H9 (cell line): Measurements from ENCODE around the gene MYO1C. TPM values are rescaled to one million over a fixed set of nuclear protein-coding genes. Genes with fewer than 3 reads are reported as not detected.
A peak's percentile ranks its signal among the peaks of the same experiment; 100 is the strongest.

Experiments
- DNase-seq: peaks from one replicate; pipeline ENCODE4 v3.0.0-alpha.2; 2017
- H2AFZ ChIP-seq: one replicate; pipeline ENCODE4 v1.6.1; 2013; ENCODE audit warnings: mild to moderate bottlenecking, low read length, control low read depth, moderate library complexity
- H2AK5ac ChIP-seq: 2 replicates; pipeline ENCODE4 v1.6.1; 2013; ENCODE audit warnings: low read length, control low read depth, mixed read lengths; ENCODE audit not compliant: insufficient read length
- H2BK120ac ChIP-seq: one replicate; pipeline ENCODE4 v1.6.1; 2013; ENCODE audit warnings: low read depth, mild to moderate bottlenecking, low read length, control low read depth, inconsistent platforms; ENCODE audit not compliant: poor library complexity, severe bottlenecking
- H2BK12ac ChIP-seq: 2 replicates; pipeline ENCODE4 v1.6.1; 2013; ENCODE audit warnings: low read length, control low read depth, mixed read lengths, low read depth; ENCODE audit not compliant: insufficient read length
- H2BK15ac ChIP-seq: 2 replicates; pipeline ENCODE4 v1.6.1; 2013; ENCODE audit warnings: low read depth, low read length, control low read depth
- H2BK20ac ChIP-seq: one replicate; pipeline ENCODE4 v1.6.1; 2013; ENCODE audit warnings: low read depth, mild to moderate bottlenecking, low read length, control low read depth, inconsistent platforms; ENCODE audit not compliant: poor library complexity, severe bottlenecking
- H2BK5ac ChIP-seq: 2 replicates; pipeline ENCODE4 v1.6.1; 2013; ENCODE audit warnings: low read length, control low read depth, mixed read lengths; ENCODE audit not compliant: insufficient read length
- H3K14ac ChIP-seq: 2 replicates; pipeline ENCODE4 v1.6.1; 2013; ENCODE audit warnings: low read length, control low read depth; ENCODE audit not compliant: insufficient read depth
- H3K18ac ChIP-seq: 2 replicates; pipeline ENCODE4 v1.6.1; 2013; ENCODE audit warnings: low read depth, mild to moderate bottlenecking, mixed read lengths, low read length, control low read depth; ENCODE audit not compliant: insufficient read length
- H3K23ac ChIP-seq: 2 replicates; pipeline ENCODE4 v1.6.1; 2013; ENCODE audit warnings: low read length, control low read depth, mixed read lengths, low read depth; ENCODE audit not compliant: insufficient read length
- H3K23me2 ChIP-seq: 2 replicates; pipeline ENCODE4 v1.6.1; 2013; ENCODE audit warnings: low read depth, mild to moderate bottlenecking, mixed read lengths, low read length, control low read depth; ENCODE audit not compliant: insufficient read length, poor library complexity, severe bottlenecking
- H3K27ac ChIP-seq: 2 replicates; pipeline ENCODE4 v1.5.1; 2013; ENCODE audit warnings: low read length, control low read depth, mixed read lengths, low read depth; ENCODE audit not compliant: insufficient read length
- H3K27me3 ChIP-seq: 2 replicates; pipeline ENCODE4 v1.6.1; 2013; ENCODE audit warnings: low read length, control low read depth, inconsistent platforms; ENCODE audit not compliant: insufficient read depth
- H3K4ac ChIP-seq: 2 replicates; pipeline ENCODE4 v1.6.1; 2013; ENCODE audit warnings: low read depth, mild to moderate bottlenecking, control low read depth, inconsistent platforms, low read length, moderate library complexity
- H3K4me1 ChIP-seq: 2 replicates; pipeline ENCODE4 v1.6.1; 2013; ENCODE audit warnings: low read length, control low read depth, inconsistent platforms; ENCODE audit not compliant: insufficient read depth
- H3K4me2 ChIP-seq: 2 replicates; pipeline ENCODE4 v1.6.1; 2013; ENCODE audit warnings: low read length, control low read depth, mixed read lengths; ENCODE audit not compliant: insufficient read length, insufficient read depth
- H3K56ac ChIP-seq: 2 replicates; pipeline ENCODE4 v1.6.1; 2013; ENCODE audit warnings: low read depth, mild to moderate bottlenecking, mixed read lengths, low read length, control low read depth; ENCODE audit not compliant: insufficient read length
- H3K79me1 ChIP-seq: 2 replicates; pipeline ENCODE4 v1.6.1; 2013; ENCODE audit warnings: low read depth, mild to moderate bottlenecking, moderate library complexity, low read length, control low read depth, inconsistent platforms; ENCODE audit not compliant: insufficient read depth, poor library complexity, severe bottlenecking
- H3K79me2 ChIP-seq: 2 replicates; pipeline ENCODE4 v1.6.1; 2013; ENCODE audit warnings: low read length, control low read depth, inconsistent platforms; ENCODE audit not compliant: insufficient read depth
- H3K9ac ChIP-seq: 2 replicates; pipeline ENCODE4 v1.6.1; 2013; ENCODE audit warnings: low read length, control low read depth, mixed read lengths; ENCODE audit not compliant: insufficient read length; ENCODE audit errors: extremely low read depth
- H3K9me3 ChIP-seq: one replicate; pipeline ENCODE4 v1.6.1; 2013; ENCODE audit warnings: low read depth, low read length, inconsistent platforms; ENCODE audit not compliant: control insufficient read depth
- H3T11ph ChIP-seq: one replicate; pipeline ENCODE4 v1.6.1; 2013; ENCODE audit warnings: mild to moderate bottlenecking, low read length, control low read depth, inconsistent platforms
- H4K20me1 ChIP-seq: one replicate; pipeline ENCODE4 v1.6.1; 2013; ENCODE audit not compliant: control insufficient read depth, insufficient read length, insufficient read depth
- H4K5ac ChIP-seq: 2 replicates; pipeline ENCODE4 v1.6.1; 2013; ENCODE audit warnings: low read depth, mild to moderate bottlenecking, mixed read lengths, low read length, control low read depth; ENCODE audit not compliant: insufficient read length
- H4K8ac ChIP-seq: replicated peaks from 2 replicates; pipeline ENCODE4 v1.6.1; 2013; ENCODE audit warnings: low read length, control low read depth, mixed read lengths, low read depth; ENCODE audit not compliant: insufficient read length
- H4K91ac ChIP-seq: 2 replicates; pipeline ENCODE4 v1.6.1; 2013; ENCODE audit warnings: low read depth, mild to moderate bottlenecking, moderate library complexity, mixed read lengths, low read length, control low read depth; ENCODE audit not compliant: insufficient read length
- H3K27ac Mint-ChIP-seq, 3 experiments: 2 replicates in 2 of 3; 3 replicates in 1 of 3; pipeline ENCODE4 v1.8.0; 2020 to 2021; ENCODE audit warnings: mixed read lengths in 3 of 3, mild to moderate bottlenecking in 1 of 3, moderate library complexity in 1 of 3
- H3K27me3 Mint-ChIP-seq: 2 replicates; pipeline ENCODE4 v1.8.0; 2021; ENCODE audit warnings: low read depth, mild to moderate bottlenecking, moderate library complexity, mixed read lengths
- H3K36me3 Mint-ChIP-seq, 3 experiments: 2 replicates in 2 of 3; 3 replicates in 1 of 3; pipeline ENCODE4 v1.8.0; 2020 to 2021; ENCODE audit warnings: low read depth in 3 of 3, mixed read lengths in 3 of 3; ENCODE audit not compliant: insufficient read depth in 1 of 3
- H3K4me1 Mint-ChIP-seq, 2 experiments: 2 replicates each; pipeline ENCODE4 v1.8.0; 2020; ENCODE audit warnings: mixed read lengths in 2 of 2
- H3K4me3 Mint-ChIP-seq, 2 experiments: 2 replicates in 1 of 2; 3 replicates in 1 of 2; pipeline ENCODE4 v1.8.0; 2020 to 2021; ENCODE audit warnings: mild to moderate bottlenecking in 2 of 2, mixed read lengths in 2 of 2, moderate library complexity in 1 of 2
- H3K9me3 Mint-ChIP-seq, 2 experiments: 2 replicates in 1 of 2; 3 replicates in 1 of 2; pipeline ENCODE4 v1.8.0; 2020; ENCODE audit warnings: mild to moderate bottlenecking in 2 of 2, mixed read lengths in 2 of 2, moderate library complexity in 1 of 2
- WGBS: extraction: QIAGEN DNeasy Blood & Tissue Kit; methylation state at CpG from one replicate; pipeline ENCODE4 v1.1.7; 2013; ENCODE audit warnings: missing lambda C conversion rate, low lambda C conversion rate, mixed read lengths; ENCODE audit not compliant: insufficient read length; ENCODE audit errors: extremely low coverage; 5-methylcytosine and 5-hydroxymethylcytosine counted together
- total RNA-seq: library from RNA; stranded (reverse); gene quantifications from 2 replicates; pipeline ENCODE4 v1.2.1, GENCODE V29; 2021
- TF ChIP-seq, protein P1 (sequence below): fragments of 200-600 bp; sonication (generic); conservative IDR thresholded peaks from 3 replicates; pipeline ENCODE4 v1.8.0; 2021; ENCODE audit warnings: antibody characterized with exemption, mild to moderate bottlenecking

MYO1C gene
- total RNA-seq, 1 experiment from 2014 or later = 86.5 TPM

DNA sequence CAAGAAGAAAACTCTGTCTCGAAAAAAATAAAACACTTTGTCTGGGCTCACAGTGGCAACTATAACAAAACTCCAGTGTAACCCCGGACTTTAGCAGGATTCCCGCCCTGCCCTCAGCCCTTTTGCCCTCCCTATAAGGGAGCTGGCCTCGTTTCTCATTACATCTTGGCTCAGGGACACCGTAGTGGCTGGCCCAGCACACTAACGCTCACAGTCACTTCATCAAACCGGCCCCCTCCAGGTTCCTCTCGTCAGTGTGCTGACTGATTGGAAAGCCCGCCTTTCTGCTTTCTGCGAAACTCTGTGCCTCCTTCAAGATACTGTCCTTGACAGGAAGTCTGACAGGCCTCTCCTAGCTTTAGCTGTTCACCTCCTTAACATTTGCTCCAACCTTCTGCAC is 11.2 kb upstream of the MYO1C start:
- no peak overlapping the region for H4K5ac ChIP-seq
- H4K91ac ChIP-seq = no peak overlapping the region
- no peak overlapping the region for H2AK5ac ChIP-seq
- no peaks in the 10 kb centered on the region for H3K79me1 ChIP-seq
- no peaks in the 10 kb centered on the region for H3K9me3 ChIP-seq
- H3K4me2 ChIP-seq = no peak overlapping the region
- no peak overlapping the region for H4K8ac ChIP-seq
- H3K23ac ChIP-seq = no peak overlapping the region
- H3K36me3 Mint-ChIP-seq = peaks cover 0 to 24% (median 18%) of the 10 kb centered on the region in 3 experiments; a peak in 5 of 7 replicates
- no CpG with 5 or more reads among the region's 10 CpGs for WGBS
- no peak overlapping the region for H3K14ac ChIP-seq
- no peaks in the 10 kb centered on the region for H3K4me1 ChIP-seq
- no peaks in the 10 kb centered on the region for H3K23me2 ChIP-seq
- H2BK15ac ChIP-seq = no peak overlapping the region
- H3K27me3 Mint-ChIP-seq = no peaks in the 10 kb centered on the region
- no peak for DNase-seq
- no peak overlapping the region for H2BK12ac ChIP-seq
- H3K56ac ChIP-seq = no peak overlapping the region
- H3K18ac ChIP-seq = no peak overlapping the region
- H3K4me1 Mint-ChIP-seq = peaks cover 3 to 6% of the 10 kb centered on the region in 2 experiments; a peak in 1 of 4 replicates
- H2BK120ac ChIP-seq = no peak overlapping the region
- no peaks in the 10 kb centered on the region for H4K20me1 ChIP-seq
- TF ChIP-seq, protein P1, sequence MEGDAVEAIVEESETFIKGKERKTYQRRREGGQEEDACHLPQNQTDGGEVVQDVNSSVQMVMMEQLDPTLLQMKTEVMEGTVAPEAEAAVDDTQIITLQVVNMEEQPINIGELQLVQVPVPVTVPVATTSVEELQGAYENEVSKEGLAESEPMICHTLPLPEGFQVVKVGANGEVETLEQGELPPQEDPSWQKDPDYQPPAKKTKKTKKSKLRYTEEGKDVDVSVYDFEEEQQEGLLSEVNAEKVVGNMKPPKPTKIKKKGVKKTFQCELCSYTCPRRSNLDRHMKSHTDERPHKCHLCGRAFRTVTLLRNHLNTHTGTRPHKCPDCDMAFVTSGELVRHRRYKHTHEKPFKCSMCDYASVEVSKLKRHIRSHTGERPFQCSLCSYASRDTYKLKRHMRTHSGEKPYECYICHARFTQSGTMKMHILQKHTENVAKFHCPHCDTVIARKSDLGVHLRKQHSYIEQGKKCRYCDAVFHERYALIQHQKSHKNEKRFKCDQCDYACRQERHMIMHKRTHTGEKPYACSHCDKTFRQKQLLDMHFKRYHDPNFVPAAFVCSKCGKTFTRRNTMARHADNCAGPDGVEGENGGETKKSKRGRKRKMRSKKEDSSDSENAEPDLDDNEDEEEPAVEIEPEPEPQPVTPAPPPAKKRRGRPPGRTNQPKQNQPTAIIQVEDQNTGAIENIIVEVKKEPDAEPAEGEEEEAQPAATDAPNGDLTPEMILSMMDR = no peak
- H2BK20ac ChIP-seq = no peak overlapping the region
- no peak overlapping the region for H2BK5ac ChIP-seq
- no peak overlapping the region for H3T11ph ChIP-seq
- H3K27ac Mint-ChIP-seq = peak overlapping the region; percentile 49 to 95 (median 88); a peak in 3 of 7 replicates
- no peak overlapping the region for H3K4ac ChIP-seq
- no peak overlapping the region for H2AFZ ChIP-seq
- H3K4me3 Mint-ChIP-seq = no peak overlapping the region; a peak in 1 of 5 replicates
- H3K9ac ChIP-seq = no peak overlapping the region
- H3K9me3 Mint-ChIP-seq = no peaks in the 10 kb centered on the region
- no peak overlapping the region for H3K27ac ChIP-seq
- H3K79me2 ChIP-seq = no peaks in the 10 kb centered on the region
- H3K27me3 ChIP-seq = no peaks in the 10 kb centered on the region
